Measurements from ENCODE around the gene MID1.

The MID1 gene

DNA sequence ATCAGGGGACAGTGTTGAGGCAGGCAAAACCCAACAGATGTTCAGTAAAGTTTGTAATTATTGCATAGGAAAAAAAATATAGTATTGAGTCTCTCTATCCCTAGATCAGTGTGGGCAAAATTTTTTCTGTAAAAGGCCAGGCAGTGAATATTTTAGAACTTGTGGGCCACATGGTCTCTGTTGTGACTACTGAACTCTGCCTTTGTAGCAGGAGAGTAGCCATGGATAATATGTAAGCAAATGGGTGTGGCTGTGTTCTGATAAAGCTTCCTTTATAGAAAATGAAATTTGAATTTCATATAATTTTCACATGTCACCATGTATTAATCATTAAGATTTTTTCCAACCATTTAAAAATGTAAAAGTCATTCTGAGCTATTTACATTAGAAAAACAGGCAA is 193.1 kb downstream of the MID1 start:
- no peaks in the 10 kb centered on the region for H3K36me3 ChIP-seq (replicated peaks; ENCODE audit: low read depth, low read length)
- H3K27ac ChIP-seq (ENCODE audit: low read length), result no peak overlapping the region
- H2AFZ ChIP-seq (ENCODE audit: low read depth, low read length), result no peak overlapping the region
- H3K9me3 ChIP-seq (ENCODE audit: insufficient read depth, low read length), result no peaks in the 10 kb centered on the region
- no peaks in the 10 kb centered on the region for H3K4me1 ChIP-seq (ENCODE audit: low read length)
- no peaks in the 10 kb centered on the region for H3K79me2 ChIP-seq (ENCODE audit: low read length)
- no peak overlapping the region for H3K9ac ChIP-seq (ENCODE audit: low read length)
- no peaks in the 10 kb centered on the region for H4K20me1 ChIP-seq (ENCODE audit: insufficient read depth, low read length)
- no peaks in the 10 kb centered on the region for H3K27me3 ChIP-seq (ENCODE audit: low read depth, low read length)
- H3K4me3 ChIP-seq (ENCODE audit: low read length), result no peak overlapping the region
- TF ChIP-seq CTCF (IDR thresholded peaks at IDR 0.05; ENCODE audit: low read depth, low read length) (no peak), EZH2phosphoT487 (IDR thresholded peaks at IDR 0.05; ENCODE audit: low read depth) (no peak)
- no peak overlapping the region for H3K4me2 ChIP-seq (ENCODE audit: low read length)

DNA sequence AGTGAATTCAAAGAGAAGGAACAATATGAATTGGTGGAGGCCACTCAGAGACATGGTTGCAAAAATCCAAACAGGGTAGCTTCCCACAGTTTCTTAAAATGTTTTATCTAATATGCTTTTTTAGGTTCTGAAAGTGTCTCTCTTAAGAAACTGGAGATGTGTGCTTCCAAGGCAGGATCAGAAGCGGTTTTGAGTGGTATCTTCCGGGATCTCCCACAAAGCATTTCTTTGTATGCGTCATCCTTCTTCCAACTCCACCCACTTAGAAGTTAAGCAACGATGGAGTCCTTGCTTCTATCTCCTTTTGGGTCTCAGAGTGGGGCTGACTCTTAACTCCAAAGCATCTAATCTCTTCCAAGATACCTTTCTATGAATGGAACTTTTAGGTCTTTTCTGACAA is 196.7 kb downstream of the MID1 start:
- Histone ChIP-seq H3K4me2 (ENCODE audit: low read length) (no peak overlapping the region), H3K79me2 (ENCODE audit: low read length) (no peaks in the 10 kb centered on the region), H3K27me3 (ENCODE audit: low read depth, low read length) (no peaks in the 10 kb centered on the region), H3K9ac (ENCODE audit: low read length) (no peak overlapping the region), H2AFZ (ENCODE audit: low read depth, low read length) (no peak overlapping the region), H3K4me1 (ENCODE audit: low read length) (no peaks in the 10 kb centered on the region), H4K20me1 (ENCODE audit: insufficient read depth, low read length) (no peaks in the 10 kb centered on the region), H3K36me3 (replicated peaks; ENCODE audit: low read depth, low read length) (no peaks in the 10 kb centered on the region), H3K27ac (ENCODE audit: low read length) (no peak overlapping the region), H3K9me3 (ENCODE audit: insufficient read depth, low read length) (no peaks in the 10 kb centered on the region), H3K4me3 (ENCODE audit: low read length) (no peak overlapping the region)
- no peak for TF ChIP-seq EZH2phosphoT487 (IDR thresholded peaks at IDR 0.05; ENCODE audit: low read depth)
- TF ChIP-seq CTCF (IDR thresholded peaks at IDR 0.05; ENCODE audit: low read depth, low read length), result no peak

GRCh38 chrX:10420134-10420533 is 200.3 kb downstream of the MID1 start:
- TF ChIP-seq EZH2phosphoT487 (IDR thresholded peaks at IDR 0.05; ENCODE audit: low read depth), result no peak
- TF ChIP-seq CTCF (IDR thresholded peaks at IDR 0.05; ENCODE audit: low read depth, low read length), result no peak
- H3K4me2 ChIP-seq (ENCODE audit: low read length), result no peak overlapping the region
- H3K9me3 ChIP-seq (ENCODE audit: insufficient read depth, low read length), result no peaks in the 10 kb centered on the region
- no peaks in the 10 kb centered on the region for H3K36me3 ChIP-seq (replicated peaks; ENCODE audit: low read depth, low read length)
- no peak overlapping the region for H3K4me3 ChIP-seq (ENCODE audit: low read length)
- H3K27me3 ChIP-seq (ENCODE audit: low read depth, low read length), result no peaks in the 10 kb centered on the region
- H3K4me1 ChIP-seq (ENCODE audit: low read length), result no peaks in the 10 kb centered on the region
- H2AFZ ChIP-seq (ENCODE audit: low read depth, low read length), result no peak overlapping the region
- no peaks in the 10 kb centered on the region for H4K20me1 ChIP-seq (ENCODE audit: insufficient read depth, low read length)
- H3K27ac ChIP-seq (ENCODE audit: low read length), result no peak overlapping the region
- H3K79me2 ChIP-seq (ENCODE audit: low read length), result no peaks in the 10 kb centered on the region
- H3K9ac ChIP-seq (ENCODE audit: low read length), result no peak overlapping the region

DNA sequence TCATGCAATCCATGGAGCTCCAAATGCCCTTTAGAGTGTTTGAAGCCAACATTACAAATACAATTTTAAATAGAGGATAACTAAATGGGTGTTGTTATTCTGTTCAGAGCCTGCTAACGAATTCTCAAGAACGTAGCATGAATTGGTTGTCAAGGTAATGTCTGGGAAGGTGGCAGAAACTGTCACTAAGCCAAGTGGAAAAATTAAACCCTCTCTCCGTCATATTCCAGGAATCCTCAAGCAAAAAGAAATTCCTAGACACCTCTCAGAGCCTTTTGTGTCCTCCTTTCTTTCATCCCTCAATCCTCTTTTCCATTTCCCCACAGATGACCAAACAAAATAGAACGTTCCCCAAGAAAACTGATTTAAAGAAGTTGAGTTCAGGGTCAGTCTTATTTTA is 204.0 kb downstream of the MID1 start:
- no peak overlapping the region for H3K4me3 ChIP-seq (ENCODE audit: low read length)
- no peaks in the 10 kb centered on the region for H3K9me3 ChIP-seq (ENCODE audit: insufficient read depth, low read length)
- no peaks in the 10 kb centered on the region for H3K27me3 ChIP-seq (ENCODE audit: low read depth, low read length)
- H3K9ac ChIP-seq (ENCODE audit: low read length), result no peak overlapping the region
- H3K36me3 ChIP-seq (replicated peaks; ENCODE audit: low read depth, low read length), result no peaks in the 10 kb centered on the region
- no peaks in the 10 kb centered on the region for H4K20me1 ChIP-seq (ENCODE audit: insufficient read depth, low read length)
- H3K79me2 ChIP-seq (ENCODE audit: low read length), result no peaks in the 10 kb centered on the region
- no peak overlapping the region for H2AFZ ChIP-seq (ENCODE audit: low read depth, low read length)
- TF ChIP-seq EZH2phosphoT487 (IDR thresholded peaks at IDR 0.05; ENCODE audit: low read depth) (no peak), CTCF (IDR thresholded peaks at IDR 0.05; ENCODE audit: low read depth, low read length) (no peak)
- H3K4me2 ChIP-seq (ENCODE audit: low read length), result no peak overlapping the region
- no peaks in the 10 kb centered on the region for H3K4me1 ChIP-seq (ENCODE audit: low read length)
- no peak overlapping the region for H3K27ac ChIP-seq (ENCODE audit: low read length)
